Left ventricle myocardium inferior (tissue), 1 donor: ENCODE measurements around the gene CEP85. TPM values are rescaled to one million over a fixed set of nuclear protein-coding genes. Genes with fewer than 3 reads are reported as not detected.
A peak's percentile ranks its signal among the peaks of the same experiment; 100 is the strongest.

ENCODE experiments used
- DNase-seq: peaks from one replicate; pipeline ENCODE4 v3.0.0-alpha.2; 2020
- H3K27ac ChIP-seq: fragments of 200-600 bp; replicated peaks from 2 replicates; pipeline ENCODE4 v1.8.0; 2021
- H3K27me3 ChIP-seq: fragments of 200-600 bp; 2 replicates; pipeline ENCODE4 v1.8.0; 2021; ENCODE audit warnings: low read depth
- H3K36me3 ChIP-seq: fragments of 200-600 bp; 2 replicates; pipeline ENCODE4 v1.8.0; 2021
- H3K4me1 ChIP-seq: fragments of 200-600 bp; 2 replicates; pipeline ENCODE4 v1.8.0; 2021
- H3K4me3 ChIP-seq: fragments of 200-600 bp; 2 replicates; pipeline ENCODE4 v1.8.0; 2021; ENCODE audit warnings: mild to moderate bottlenecking, moderate library complexity
- H3K9me3 ChIP-seq: fragments of 200-600 bp; replicated peaks from 2 replicates; pipeline ENCODE4 v1.8.0; 2021
- intact Hi-C: fragments of 100-400 bp; cut with micrococcal nuclease; formaldehyde crosslinking; loops from one replicate; pipeline ENCODE4 v1.11.0; 2022
- long read RNA-seq: library from polyadenylated mRNA; unstranded; transcript quantifications from one replicate; pipeline ENCODE4 v2.0.0, GENCODE V29; 2021
- total RNA-seq: library from RNA; stranded (reverse); fragmentation: NEBNext Ultra II Directional; extraction: Animal tissue kit (Norgen Biotek cat#: 25700); gene quantifications from one replicate; pipeline ENCODE4 v1.2.1, GENCODE V29; 2021
- TF ChIP-seq, protein P1 (sequence below): fragments of 200-600 bp; IDR thresholded peaks from 2 replicates; pipeline ENCODE4 v1.8.0; 2021; ENCODE audit warnings: antibody characterized with exemption, mild to moderate bottlenecking, borderline replicate concordance
- donor health status: DM: no; HTN: yes; CAD: no; lungs with severe emphysema.

Gene CEP85, protein sequence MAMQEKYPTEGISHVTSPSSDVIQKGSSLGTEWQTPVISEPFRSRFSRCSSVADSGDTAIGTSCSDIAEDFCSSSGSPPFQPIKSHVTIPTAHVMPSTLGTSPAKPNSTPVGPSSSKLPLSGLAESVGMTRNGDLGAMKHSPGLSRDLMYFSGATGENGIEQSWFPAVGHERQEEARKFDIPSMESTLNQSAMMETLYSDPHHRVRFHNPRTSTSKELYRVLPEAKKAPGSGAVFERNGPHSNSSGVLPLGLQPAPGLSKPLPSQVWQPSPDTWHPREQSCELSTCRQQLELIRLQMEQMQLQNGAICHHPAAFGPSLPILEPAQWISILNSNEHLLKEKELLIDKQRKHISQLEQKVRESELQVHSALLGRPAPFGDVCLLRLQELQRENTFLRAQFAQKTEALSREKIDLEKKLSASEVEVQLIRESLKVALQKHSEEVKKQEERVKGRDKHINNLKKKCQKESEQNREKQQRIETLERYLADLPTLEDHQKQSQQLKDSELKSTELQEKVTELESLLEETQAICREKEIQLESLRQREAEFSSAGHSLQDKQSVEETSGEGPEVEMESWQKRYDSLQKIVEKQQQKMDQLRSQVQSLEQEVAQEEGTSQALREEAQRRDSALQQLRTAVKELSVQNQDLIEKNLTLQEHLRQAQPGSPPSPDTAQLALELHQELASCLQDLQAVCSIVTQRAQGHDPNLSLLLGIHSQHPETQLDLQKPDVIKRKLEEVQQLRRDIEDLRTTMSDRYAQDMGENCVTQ
- 71.2 TPM for total RNA-seq
- long read RNA-seq, transcript CEP85-202 (14 exons, 3,922 nt) = major isoform, 40 of 139 reads
- long read RNA-seq, transcript CEP85-201 (14 exons, 3,935 nt) = minor isoform, 15 of 139 reads
- long read RNA-seq, partial matches to known transcripts = 23 of 139 reads
- long read RNA-seq, other reads (novel, unspliced or antisense) = 58 of 139 reads

GRCh38 chr1:26233903-26234643 lies at the start of gene CEP85:
TSS of gene CEP85 (plus strand) at chr1:26234200. CDS start at chr1:26239784, 5,584 bp downstream.
- peak; percentile 98 for DNase-seq
- H3K4me1 ChIP-seq = peaks cover 38% of the 10 kb centered on the region
- intact Hi-C loops = no loop called here
- H3K27ac ChIP-seq = peak within 1 kb of the TSS; percentile 93
- H3K4me3 ChIP-seq = peak within 1 kb of the TSS; percentile 87
- H3K36me3 ChIP-seq = no peaks in the 10 kb centered on the region
- no peaks in the 10 kb centered on the region for H3K9me3 ChIP-seq
- no peaks in the 10 kb centered on the region for H3K27me3 ChIP-seq
- TF ChIP-seq, protein P1, sequence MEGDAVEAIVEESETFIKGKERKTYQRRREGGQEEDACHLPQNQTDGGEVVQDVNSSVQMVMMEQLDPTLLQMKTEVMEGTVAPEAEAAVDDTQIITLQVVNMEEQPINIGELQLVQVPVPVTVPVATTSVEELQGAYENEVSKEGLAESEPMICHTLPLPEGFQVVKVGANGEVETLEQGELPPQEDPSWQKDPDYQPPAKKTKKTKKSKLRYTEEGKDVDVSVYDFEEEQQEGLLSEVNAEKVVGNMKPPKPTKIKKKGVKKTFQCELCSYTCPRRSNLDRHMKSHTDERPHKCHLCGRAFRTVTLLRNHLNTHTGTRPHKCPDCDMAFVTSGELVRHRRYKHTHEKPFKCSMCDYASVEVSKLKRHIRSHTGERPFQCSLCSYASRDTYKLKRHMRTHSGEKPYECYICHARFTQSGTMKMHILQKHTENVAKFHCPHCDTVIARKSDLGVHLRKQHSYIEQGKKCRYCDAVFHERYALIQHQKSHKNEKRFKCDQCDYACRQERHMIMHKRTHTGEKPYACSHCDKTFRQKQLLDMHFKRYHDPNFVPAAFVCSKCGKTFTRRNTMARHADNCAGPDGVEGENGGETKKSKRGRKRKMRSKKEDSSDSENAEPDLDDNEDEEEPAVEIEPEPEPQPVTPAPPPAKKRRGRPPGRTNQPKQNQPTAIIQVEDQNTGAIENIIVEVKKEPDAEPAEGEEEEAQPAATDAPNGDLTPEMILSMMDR = peak; percentile 87

- no peaks in the 10 kb centered on the region for H3K4me1 ChIP-seq
Observed at GRCh38 chr1:26184883-26185282, 49.1 kb upstream of the CEP85 start.

GRCh38 chr1:26187882-26188281 lies 46.1 kb upstream of the CEP85 start:
- Histone ChIP-seq H3K4me3 (no peak overlapping the region), H3K27me3 (no peaks in the 10 kb centered on the region), H3K36me3 (peaks cover 3% of the 10 kb centered on the region), H3K9me3 (no peaks in the 10 kb centered on the region), H3K27ac (no peak overlapping the region), H3K4me1 (no peaks in the 10 kb centered on the region)
- TF ChIP-seq, protein P1 = no peak
- intact Hi-C loops = no loop called here
- DNase-seq = no peak

More at GRCh38 chr1:26184883-26185282, 49.1 kb upstream of the CEP85 start:
- Histone ChIP-seq H3K9me3 (no peaks in the 10 kb centered on the region), H3K27me3 (no peaks in the 10 kb centered on the region), H3K27ac (no peak overlapping the region), H3K36me3 (peaks cover 3% of the 10 kb centered on the region), H3K4me3 (no peak overlapping the region)
- no peak for DNase-seq
- intact Hi-C loops = no loop called here
- TF ChIP-seq, protein P1 = no peak

GRCh38 chr1:26188477-26188876 lies 45.5 kb upstream of the CEP85 start:
- Histone ChIP-seq H3K27me3 (no peaks in the 10 kb centered on the region), H3K4me3 (no peak overlapping the region), H3K36me3 (peaks cover 3% of the 10 kb centered on the region), H3K27ac (no peak overlapping the region), H3K4me1 (no peaks in the 10 kb centered on the region), H3K9me3 (no peaks in the 10 kb centered on the region)
- DNase-seq = no peak
- intact Hi-C loops = no loop called here
- TF ChIP-seq, protein P1 = no peak

- H3K36me3 ChIP-seq = peaks cover 3% of the 10 kb centered on the region
Observed at GRCh38 chr1:26189331-26189730, 44.7 kb upstream of the CEP85 start.

More at GRCh38 chr1:26189331-26189730, 44.7 kb upstream of the CEP85 start:
- intact Hi-C loops = no loop called here
- DNase-seq = no peak
- no peak overlapping the region for H3K4me3 ChIP-seq
- no peaks in the 10 kb centered on the region for H3K27me3 ChIP-seq
- H3K4me1 ChIP-seq = no peaks in the 10 kb centered on the region
- H3K9me3 ChIP-seq = no peaks in the 10 kb centered on the region
- TF ChIP-seq, protein P1 = no peak
- H3K27ac ChIP-seq = no peak overlapping the region
